HepG2 (cell line): ENCODE results near the gene LOXL4. TPM values are rescaled to one million over a fixed set of nuclear protein-coding genes. Genes with fewer than 3 reads are reported as not detected.

Source experiments
- ATAC-seq: fragments of 200-7000 bp; cut with Tn5 transposase; 3 replicates; pipeline ENCODE4 v1.9.1; 2020; ENCODE audit warnings: mild to moderate bottlenecking, moderate library complexity
- BruUV-seq: library from RNA; stranded (reverse); fragments of 400-500 nt; replicated peaks from 2 replicates; lab custom pipeline; 2021; lab: Mats Ljungman, UMichigan
- CTCF ChIA-PET: fragments of 300-600 bp; formaldehyde crosslinking; extraction: SDS; loops from one replicate; lab custom pipeline; 2021; ENCODE audit warnings: low total read pairs, inconsistent platforms, low intra/inter-chr PET ratio; lab: Yijun Ruan, JAX
- POLR2A ChIA-PET: fragments of 350-600 bp; sonication (Branson Sonifier 250); formaldehyde crosslinking; loops from one replicate; lab custom pipeline; 2020; ENCODE audit warnings: antibody characterized with exemption, inconsistent platforms; lab: Yijun Ruan, JAX
- DNase-seq: peaks from one replicate; pipeline ENCODE4 v3.0.0-alpha.2; 2015; ENCODE audit warnings: low spot score
- FAIRE-seq: peaks from 3 replicates; lab custom pipeline; 2011; peaks lifted over from hg19 to GRCh38; lab: Jason Lieb, UNC
- H2AFZ ChIP-seq: one replicate; pipeline ENCODE4 v1.6.1; 2011; ENCODE audit warnings: low read length, inconsistent platforms
- H3K27ac ChIP-seq: fragments of 300-600 bp; 3 replicates; pipeline ENCODE4 v1.8.0; 2011; ENCODE audit warnings: mixed run types, mild to moderate bottlenecking, mixed read lengths, low read length, inconsistent platforms; ENCODE audit not compliant: insufficient read depth; ENCODE audit errors: extremely low read length
- H3K27me3 ChIP-seq, 2 experiments: fragments of 200-600 bp in 1 of 2; 2 replicates in 1 of 2; 3 replicates in 1 of 2; pipeline versions ENCODE4 v1.6.0 to v1.8.0; 2011; ENCODE audit warnings: low read length in 2 of 2, mild to moderate bottlenecking in 2 of 2, moderate library complexity in 2 of 2, inconsistent platforms in 1 of 2; ENCODE audit not compliant: insufficient read depth in 2 of 2, control insufficient read depth in 1 of 2
- H3K36me3 ChIP-seq, 2 experiments: fragments of 200-600 bp in 1 of 2; replicated peaks in 1 of 2; 2 replicates in 1 of 2; 3 replicates in 1 of 2; pipeline versions ENCODE4 v1.5.1 to v1.8.0; 2011; ENCODE audit warnings: low read length in 2 of 2, inconsistent platforms in 1 of 2; ENCODE audit not compliant: insufficient read depth in 2 of 2, control insufficient read depth in 1 of 2
- H3K4me1 ChIP-seq: 2 replicates; pipeline ENCODE4 v1.5.1; 2012; ENCODE audit warnings: low read length, inconsistent platforms; ENCODE audit not compliant: insufficient read depth
- H3K4me2 ChIP-seq: 2 replicates; pipeline ENCODE4 v1.6.0; 2011; ENCODE audit warnings: low read depth, low read length, inconsistent platforms
- H3K4me3 ChIP-seq, 3 experiments: fragments of 200-600 bp in 1 of 3; sonication (generic), shearing (Covaris generic) in 1 of 3; replicated peaks in 1 of 3; 2 replicates each; pipeline ENCODE4 v1.5.1; 2011 to 2016; ENCODE audit warnings: low read length in 3 of 3, inconsistent platforms in 2 of 3, low read depth in 2 of 3, mild to moderate bottlenecking in 2 of 3, control low read depth in 1 of 3, mixed read lengths in 1 of 3; ENCODE audit not compliant: insufficient read depth in 1 of 3
- H3K79me2 ChIP-seq: one replicate; pipeline ENCODE4 v1.6.1; 2011; ENCODE audit warnings: low read length, inconsistent platforms; ENCODE audit not compliant: insufficient read depth
- H3K9ac ChIP-seq: 2 replicates; pipeline ENCODE4 v1.6.0; 2011; ENCODE audit warnings: mild to moderate bottlenecking, low read depth, low read length, inconsistent platforms; ENCODE audit not compliant: insufficient read depth
- H3K9me3 ChIP-seq: 2 replicates; pipeline ENCODE4 v1.5.1; 2012; ENCODE audit warnings: mild to moderate bottlenecking, low read length
- H4K20me1 ChIP-seq: 2 replicates; pipeline ENCODE4 v1.6.0; 2011; ENCODE audit warnings: inconsistent platforms, mild to moderate bottlenecking, low read length, moderate library complexity; ENCODE audit not compliant: insufficient read depth
- HNF1A ChIP-seq, 2 experiments: sonication (generic) in 1 of 2; formaldehyde crosslinking in 1 of 2; IDR thresholded peaks; 2 replicates each; pipeline versions ENCODE4 v1.4.0 to v1.6.1; 2016 to 2020; ENCODE audit warnings: borderline replicate concordance in 1 of 2, low read depth in 1 of 2, mild to moderate bottlenecking in 1 of 2, missing genetic modification reagents in 1 of 2
- IRF2 ChIP-seq: IDR thresholded peaks from 2 replicates; pipeline ENCODE4 v1.6.1; 2018; ENCODE audit warnings: missing genetic modification reagents, missing compliant biosample characterization
- KDM3A ChIP-seq: IDR thresholded peaks from 2 replicates; pipeline ENCODE4 v1.6.1; 2018; ENCODE audit warnings: low read depth, missing compliant biosample characterization
- KMT2B ChIP-seq: IDR thresholded peaks from 2 replicates; pipeline ENCODE4 v1.6.1; 2016; ENCODE audit warnings: missing genetic modification reagents, missing compliant biosample characterization
- MAFF ChIP-seq: IDR thresholded peaks from 2 replicates; pipeline ENCODE4 v1.6.1; 2011; ENCODE audit warnings: low read depth, low read length, improper control_type of control experiment
- MAFK ChIP-seq, 2 experiments: IDR thresholded peaks in 1 of 2; conservative IDR thresholded peaks in 1 of 2; 2 replicates each; pipeline ENCODE4 v1.6.1; 2011; ENCODE audit warnings: improper control_type of control experiment in 2 of 2, low read length in 2 of 2
- MXI1 ChIP-seq: IDR thresholded peaks from 3 replicates; pipeline ENCODE4 v1.6.1; 2012; ENCODE audit warnings: low read depth, low read length, inconsistent platforms, borderline replicate concordance
- RORA ChIP-seq: sonication (generic); formaldehyde crosslinking; IDR thresholded peaks from 2 replicates; pipeline ENCODE4 v1.5.0; 2020; ENCODE audit warnings: mild to moderate bottlenecking, missing genetic modification reagents, moderate library complexity
- SKIL ChIP-seq: sonication (generic); formaldehyde crosslinking; IDR thresholded peaks from 2 replicates; pipeline ENCODE4 v1.8.0; 2022; ENCODE audit warnings: missing genetic modification reagents, mild to moderate bottlenecking, moderate library complexity, borderline replicate concordance
- ZBED4 ChIP-seq: sonication (generic); formaldehyde crosslinking; IDR thresholded peaks from 2 replicates; pipeline ENCODE4 v1.4.0; 2020; ENCODE audit warnings: missing genetic modification reagents, borderline replicate concordance
- ZNF552 ChIP-seq: sonication (generic); formaldehyde crosslinking; IDR thresholded peaks from 2 replicates; pipeline ENCODE4 v1.9.0; 2022; ENCODE audit warnings: missing genetic modification reagents, mild to moderate bottlenecking, borderline replicate concordance
- ZNF782 ChIP-seq: sonication (generic); formaldehyde crosslinking; IDR thresholded peaks from 2 replicates; pipeline ENCODE4 v1.4.0; 2020; ENCODE audit warnings: missing genetic modification reagents, mild to moderate bottlenecking, borderline replicate concordance
- whole genome bisulfite sequencing: methylation state at CpG from one replicate; pipeline ENCODE4 v1.1.6; 2017; ENCODE audit warnings: low lambda C conversion rate; 5-methylcytosine and 5-hydroxymethylcytosine counted together
- in situ Hi-C: cut with HindIII; loops from 2 replicates; pipeline ENCODE4 v1.10.0; 2017; ENCODE audit warnings: low pct_unique_long_range_greater_than_20kb; ENCODE audit not compliant: extremely low pct_ligation_motif_present
- intact Hi-C: fragments of 100-400 bp; cut with micrococcal nuclease; formaldehyde crosslinking; loops from one replicate; pipeline ENCODE4 v1.10.0; 2022; ENCODE audit not compliant: unreplicated experiment
- polyA plus RNA-seq, 8 experiments: library from polyadenylated mRNA; depleted of rRNA in 3 of 8; stranded (reverse) in 7 of 8; unstranded in 1 of 8; fragments of >200 nt; fragmentation: Illumina TruSeq in 4 of 8; extraction: Trizol in 4 of 8; gene quantifications; 2 replicates each; pipeline versions ENCODE4 v1.2.1 to v1.2.3, GENCODE V29; 2011 to 2016; ENCODE audit warnings: low read depth in 4 of 8, missing spikeins in 1 of 8, mixed read lengths in 1 of 8; ENCODE audit not compliant: insufficient read depth in 1 of 8
- total RNA-seq, 5 experiments: library from RNA; depleted of rRNA; stranded (reverse); fragments of >200 nt; fragmentation: Illumina TruSeq; extraction: Trizol; gene quantifications; 2 replicates each; pipeline ENCODE4 v1.2.3, GENCODE V29; 2016; ENCODE audit warnings: low read depth in 1 of 5

Gene LOXL4
- total and polyA plus RNA-seq, 2 of the 13 experiments (the other 11 are each of a cell fraction or from before 2014, with no cell fraction given), result 8.8 to 21.1 TPM

GRCh38 chr10:98215373-98215772, 52.6 kb downstream of the LOXL4 start:
- no TSS peak for BruUV-seq
- FAIRE-seq, result no peak
- Histone ChIP-seq H3K4me3 (no peak overlapping the region), H3K36me3 (peaks cover 0 to 3% of the 10 kb centered on the region in 2 experiments; a peak in 1 of 5 replicates), H3K4me1 (no peaks in the 10 kb centered on the region), H3K4me2 (no peak overlapping the region), H4K20me1 (no peaks in the 10 kb centered on the region), H3K27me3 (no peaks in the 10 kb centered on the region), H2AFZ (no peak overlapping the region), H3K27ac (no peak overlapping the region), H3K9ac (no peak overlapping the region), H3K79me2 (no peaks in the 10 kb centered on the region), H3K9me3 (peaks cover 7% of the 10 kb centered on the region; the same call in 1 of the 2 replicates)
- no peak for ATAC-seq
- ChIA-PET POLR2A (no interaction called here), CTCF (no interaction called here)
- DNase-seq, result no peak
- intact Hi-C loops (no loop called here), in situ Hi-C loops (no loop called here)
- over 99% methylated on average over 2 of the region's 2 CpGs for WGBS
- no peak for TF ChIP-seq SKIL (CRISPR knock-in tag)
- TF ChIP-seq MAFF, result peak; percentile 87
- TF ChIP-seq MAFK (conservative IDR thresholded peaks at IDR 0.05 in 1 of 2, IDR thresholded peaks at IDR 0.05 in 1 of 2; ENCODE audit: low read length in 2 of 2), result peak; percentile 82 to 89
- no peak for TF ChIP-seq KMT2B (CRISPR knock-in tag)
- TF ChIP-seq ZNF782 (CRISPR knock-in tag), result no peak
- TF ChIP-seq ZBED4 (CRISPR knock-in tag), result no peak
- TF ChIP-seq ZNF552, result no peak
- no peak for TF ChIP-seq RORA (CRISPR knock-in tag)
- TF ChIP-seq MXI1, result no peak
- TF ChIP-seq IRF2 (CRISPR knock-in tag), result no peak
- no peak for TF ChIP-seq KDM3A
- no peak for TF ChIP-seq HNF1A (IDR thresholded peaks at IDR 0.05; ENCODE audit: low read depth)
- TF ChIP-seq HNF1A (CRISPR knock-in tag; IDR thresholded peaks at IDR 0.05; ENCODE audit: borderline replicate concordance), result no peak
